Left lung (tissue), 10 donors: Measurements from ENCODE around the gene WNT3A. TPM values are rescaled to one million over a fixed set of nuclear protein-coding genes. Genes with fewer than 3 reads are reported as not detected.

ENCODE experiments used
- ATAC-seq: fragments of 200-7000 bp; cut with Tn5 transposase; one replicate; pipeline ENCODE4 v1.9.1; 2020; ENCODE audit warnings: moderate library complexity
- DNase-seq, 4 donors: peaks; one replicate each; pipeline ENCODE4 v3.0.0-alpha.2; 2013 to 2020
- H3K27ac ChIP-seq, 2 donors: fragments of 200-600 bp; sonication (generic) in 1 of 2; one replicate each; pipeline versions ENCODE4 v1.5.0 to v1.8.0; 2020 to 2021
- H3K27me3 ChIP-seq, 2 donors: fragments of 200-600 bp; sonication (generic) in 1 of 2; one replicate each; pipeline versions ENCODE4 v1.5.0 to v1.8.0; 2020 to 2021
- H3K36me3 ChIP-seq, 2 donors: fragments of 200-600 bp; sonication (generic) in 1 of 2; one replicate each; pipeline versions ENCODE4 v1.5.0 to v1.8.0; 2020 to 2021
- H3K4me1 ChIP-seq, 2 donors: fragments of 200-600 bp; one replicate each; pipeline ENCODE4 v1.8.0; 2021
- H3K4me3 ChIP-seq, 2 donors: fragments of 200-600 bp; sonication (generic) in 1 of 2; one replicate each; pipeline versions ENCODE4 v1.5.0 to v1.8.0; 2020 to 2021; ENCODE audit warnings: mild to moderate bottlenecking in 1 of 2
- H3K9me3 ChIP-seq, 2 donors: fragments of 200-600 bp; sonication (generic) in 1 of 2; one replicate each; pipeline versions ENCODE4 v1.5.0 to v1.8.0; 2020 to 2021
- intact Hi-C, 2 donors: fragments of 100-400 bp; cut with DNase I; formaldehyde crosslinking; loops; one replicate each; pipeline versions ENCODE4 v1.11.2 to v1.14.2; 2022
- polyA plus RNA-seq, 6 donors: library from polyadenylated mRNA; unstranded; fragments of 120-200 nt; gene quantifications; one replicate each; pipeline ENCODE4 v1.2.1, GENCODE V29; 2013; ENCODE audit not compliant: insufficient read length in 6 of 6
- total RNA-seq, 2 donors: library from RNA; stranded (reverse); fragmentation: NEBNext Ultra II Directional; extraction: Animal tissue kit (Norgen Biotek cat#: 25700); gene quantifications; one replicate each; pipeline ENCODE4 v1.2.1, GENCODE V29; 2021
- TF ChIP-seq, protein P1 (sequence below), 2 donors: fragments of 200-600 bp; sonication (generic) in 1 of 2; IDR thresholded peaks; one replicate each; pipeline versions ENCODE4 v1.5.0 to v1.8.0; 2021; ENCODE audit warnings: antibody characterized with exemption in 2 of 2
- donor health status: DM: no; HTN: yes; CAD: no.
- donor health status: DM: no; HTN: no; CAD: no.

The WNT3A gene
- total and polyA plus RNA-seq, 8 donors = 0.06 to 1.5 (median 0.11) TPM; not detected in 2

DNA sequence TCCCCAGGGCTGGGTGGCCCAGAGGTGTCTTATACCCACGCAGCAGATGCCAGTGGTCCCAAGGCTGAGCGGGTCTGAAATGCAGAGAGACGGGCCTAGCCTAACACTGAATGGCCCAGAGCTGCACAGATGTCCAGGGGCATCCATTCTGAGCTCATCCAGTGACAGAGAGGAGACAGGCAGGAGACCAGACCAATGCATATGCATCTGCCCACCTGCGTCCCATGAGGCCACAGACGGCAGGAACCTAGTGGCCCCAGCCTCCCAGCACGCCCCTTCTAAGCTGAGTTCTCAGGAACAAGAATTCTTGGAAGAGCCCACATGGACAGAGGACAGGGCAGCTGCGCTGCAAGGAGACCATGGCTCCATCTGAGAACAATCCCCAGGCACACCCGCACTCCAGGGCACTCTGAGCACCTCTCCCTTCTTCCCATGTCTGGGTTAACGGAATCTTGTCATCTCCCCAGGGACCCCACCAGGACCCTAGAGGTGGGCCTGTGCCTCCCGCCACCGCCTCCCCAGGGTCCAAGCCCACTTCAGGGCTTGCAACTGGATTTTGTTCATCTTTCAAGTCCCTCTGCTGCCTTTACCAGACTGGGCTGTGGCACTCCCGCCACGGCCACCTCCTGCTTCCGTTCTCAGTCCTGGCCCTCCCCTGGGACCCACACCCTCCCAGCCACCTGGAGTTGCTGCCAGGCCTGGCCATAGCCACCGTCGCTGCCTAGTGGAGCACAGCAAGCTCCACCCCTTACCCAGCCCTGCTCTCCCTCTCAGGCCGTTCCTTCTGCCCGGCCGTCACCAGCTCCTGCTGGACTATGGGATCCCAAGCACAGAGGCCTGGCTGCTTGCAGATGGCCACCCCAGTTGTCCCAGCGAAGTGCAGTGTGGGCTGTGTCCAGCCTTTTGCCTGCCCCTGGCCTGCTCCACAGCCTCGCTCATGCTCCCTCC lies 3.3 kb downstream of the WNT3A start:
- ATAC-seq = no peak
- Histone ChIP-seq H3K36me3 (no peaks in the 10 kb centered on the region), H3K9me3 (no peaks in the 10 kb centered on the region), H3K4me1 (peaks cover 0 to 6% of the 10 kb centered on the region in 2 donors), H3K27me3 (peaks cover 40 to 92% of the 10 kb centered on the region in 2 donors), H3K27ac (no peak overlapping the region), H3K4me3 (no peak overlapping the region)
- DNase-seq = peak in 1 of 4 donors; percentile 76
- intact Hi-C loops = no loop called here
- TF ChIP-seq, protein P1, sequence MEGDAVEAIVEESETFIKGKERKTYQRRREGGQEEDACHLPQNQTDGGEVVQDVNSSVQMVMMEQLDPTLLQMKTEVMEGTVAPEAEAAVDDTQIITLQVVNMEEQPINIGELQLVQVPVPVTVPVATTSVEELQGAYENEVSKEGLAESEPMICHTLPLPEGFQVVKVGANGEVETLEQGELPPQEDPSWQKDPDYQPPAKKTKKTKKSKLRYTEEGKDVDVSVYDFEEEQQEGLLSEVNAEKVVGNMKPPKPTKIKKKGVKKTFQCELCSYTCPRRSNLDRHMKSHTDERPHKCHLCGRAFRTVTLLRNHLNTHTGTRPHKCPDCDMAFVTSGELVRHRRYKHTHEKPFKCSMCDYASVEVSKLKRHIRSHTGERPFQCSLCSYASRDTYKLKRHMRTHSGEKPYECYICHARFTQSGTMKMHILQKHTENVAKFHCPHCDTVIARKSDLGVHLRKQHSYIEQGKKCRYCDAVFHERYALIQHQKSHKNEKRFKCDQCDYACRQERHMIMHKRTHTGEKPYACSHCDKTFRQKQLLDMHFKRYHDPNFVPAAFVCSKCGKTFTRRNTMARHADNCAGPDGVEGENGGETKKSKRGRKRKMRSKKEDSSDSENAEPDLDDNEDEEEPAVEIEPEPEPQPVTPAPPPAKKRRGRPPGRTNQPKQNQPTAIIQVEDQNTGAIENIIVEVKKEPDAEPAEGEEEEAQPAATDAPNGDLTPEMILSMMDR (IDR thresholded peaks at IDR 0.05) = no peak

DNA sequence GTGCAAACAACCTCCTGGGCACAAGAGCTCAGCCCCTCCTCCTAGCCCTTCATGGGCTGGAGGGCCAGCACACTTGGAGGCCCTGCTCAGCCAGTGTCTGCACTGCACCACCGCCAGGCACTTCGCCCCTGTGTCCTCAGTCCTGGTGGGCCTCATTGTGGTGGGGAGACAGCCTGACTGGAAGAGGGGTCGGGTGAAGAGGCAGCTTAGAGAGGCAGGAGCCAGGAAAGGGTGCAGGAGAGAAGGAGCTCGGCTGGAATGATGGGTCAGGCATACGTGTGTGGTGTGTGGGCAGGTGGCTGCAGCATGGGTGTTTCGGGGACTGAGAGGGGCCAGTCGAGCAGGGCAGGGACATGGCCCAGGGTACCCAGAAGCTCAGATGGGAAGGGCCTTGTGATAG lies 4.1 kb downstream of the WNT3A start:
- Histone ChIP-seq H3K27ac (no peak overlapping the region), H3K36me3 (no peaks in the 10 kb centered on the region), H3K4me3 (no peak overlapping the region), H3K9me3 (no peaks in the 10 kb centered on the region), H3K4me1 (peaks cover 0 to 6% of the 10 kb centered on the region in 2 donors), H3K27me3 (peaks cover 32 to 84% of the 10 kb centered on the region in 2 donors)
- DNase-seq (peak in 1 of 4 donors; percentile 28), ATAC-seq (no peak)
- intact Hi-C loops = no loop called here
- TF ChIP-seq, protein P1 (IDR thresholded peaks at IDR 0.05) = no peak

DNA sequence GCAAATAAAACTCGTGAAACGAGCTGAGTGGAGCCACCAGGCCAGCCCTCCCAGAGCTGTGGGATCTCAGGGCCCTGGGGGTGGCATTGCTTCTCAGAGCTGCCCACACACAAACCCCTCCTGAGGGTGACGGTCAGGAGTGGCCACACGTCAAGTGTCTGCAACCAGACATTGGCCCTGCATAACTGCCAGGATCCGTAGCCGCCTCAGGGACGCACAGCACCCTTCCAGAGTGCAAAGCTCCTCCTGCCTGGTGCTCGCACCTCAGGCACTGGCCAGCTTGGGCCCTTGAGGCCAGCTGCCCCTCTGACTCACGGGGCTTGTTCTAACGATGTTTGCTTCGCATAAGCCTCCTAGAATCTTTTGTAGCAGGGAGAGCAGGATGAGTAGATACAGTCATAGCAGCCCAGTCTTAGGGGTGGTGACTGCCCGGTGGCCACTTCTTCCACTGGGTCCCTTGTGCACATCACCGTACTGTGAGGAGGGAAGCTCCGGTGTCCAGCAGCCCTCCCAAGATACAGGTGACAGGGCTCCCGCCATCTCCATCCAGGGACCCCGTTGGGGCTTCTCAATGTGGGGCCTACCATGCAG lies 5.0 kb downstream of the WNT3A start:
- Histone ChIP-seq H3K27ac (no peak overlapping the region), H3K9me3 (no peaks in the 10 kb centered on the region), H3K36me3 (no peaks in the 10 kb centered on the region), H3K4me1 (peaks cover 0 to 6% of the 10 kb centered on the region in 2 donors), H3K4me3 (no peak overlapping the region), H3K27me3 (peaks cover 25 to 76% of the 10 kb centered on the region in 2 donors)
- TF ChIP-seq, protein P1 (IDR thresholded peaks at IDR 0.05) = no peak
- DNase-seq (peak in 2 of 4 donors; percentile 20 to 61), ATAC-seq (no peak)
- intact Hi-C loops = no loop called here

DNA sequence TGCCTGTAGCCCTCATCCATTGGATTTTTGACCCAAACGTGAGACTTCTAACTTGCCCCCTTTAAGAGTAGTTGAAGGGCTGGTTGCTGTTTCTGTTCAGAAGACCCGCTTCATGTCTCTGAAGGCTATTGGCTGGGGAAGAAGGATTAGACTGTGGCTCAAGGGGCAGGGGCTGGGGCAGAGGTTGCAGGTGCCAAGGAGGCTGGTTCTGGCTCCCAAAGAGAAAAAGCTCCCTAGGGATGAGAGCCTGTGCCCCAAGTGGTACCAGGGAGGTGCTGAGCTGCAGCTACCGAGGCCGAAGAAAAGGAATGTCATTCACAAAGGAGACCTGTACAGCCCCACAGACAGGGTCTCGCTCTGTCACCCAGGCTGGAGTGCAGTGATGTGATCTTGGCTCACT lies 5.8 kb downstream of the WNT3A start:
- no peaks in the 10 kb centered on the region for H3K9me3 ChIP-seq
- H3K27me3 ChIP-seq = peaks cover 18 to 68% of the 10 kb centered on the region in 2 donors
- ATAC-seq = no peak
- TF ChIP-seq, protein P1 (IDR thresholded peaks at IDR 0.05) = no peak
- no peaks in the 10 kb centered on the region for H3K36me3 ChIP-seq
- no peak overlapping the region for H3K27ac ChIP-seq
- no peak overlapping the region for H3K4me3 ChIP-seq
- H3K4me1 ChIP-seq = no peaks in the 10 kb centered on the region
- intact Hi-C loops = no loop called here
- peak in 2 of 4 donors; percentile 18 to 19 for DNase-seq
